GM10266 (cell line): ENCODE measurements around the gene LGALS3BP.
"Not testable (repeated sequence)": the region's sequence is repeated elsewhere in the genome, so short reads cannot be mapped to it uniquely, and the experiment has no call there.

Source experiments
- DNase-seq: peaks from one replicate; pipeline ENCODE4 v3.0.0; 2012; ENCODE audit errors: extremely low spot score
- TF ChIP-seq, protein P1 (sequence below): IDR thresholded peaks from 2 replicates; pipeline ENCODE4 v1.5.1; 2012; ENCODE audit warnings: mild to moderate bottlenecking, low read depth; ENCODE audit not compliant: control insufficient read depth, insufficient read depth; ENCODE audit errors: missing control alignments

The LGALS3BP gene

GRCh38 chr17:79023886-79024771 lies 44.4 kb upstream of the LGALS3BP start, which contains the start of gene C1QTNF1:
TSS of gene C1QTNF1 (plus strand) at chr17:79024169. CDS start at chr17:79043969, 19,800 bp downstream.
- DNase-seq: peak; percentile 61
- TF ChIP-seq, protein P1, sequence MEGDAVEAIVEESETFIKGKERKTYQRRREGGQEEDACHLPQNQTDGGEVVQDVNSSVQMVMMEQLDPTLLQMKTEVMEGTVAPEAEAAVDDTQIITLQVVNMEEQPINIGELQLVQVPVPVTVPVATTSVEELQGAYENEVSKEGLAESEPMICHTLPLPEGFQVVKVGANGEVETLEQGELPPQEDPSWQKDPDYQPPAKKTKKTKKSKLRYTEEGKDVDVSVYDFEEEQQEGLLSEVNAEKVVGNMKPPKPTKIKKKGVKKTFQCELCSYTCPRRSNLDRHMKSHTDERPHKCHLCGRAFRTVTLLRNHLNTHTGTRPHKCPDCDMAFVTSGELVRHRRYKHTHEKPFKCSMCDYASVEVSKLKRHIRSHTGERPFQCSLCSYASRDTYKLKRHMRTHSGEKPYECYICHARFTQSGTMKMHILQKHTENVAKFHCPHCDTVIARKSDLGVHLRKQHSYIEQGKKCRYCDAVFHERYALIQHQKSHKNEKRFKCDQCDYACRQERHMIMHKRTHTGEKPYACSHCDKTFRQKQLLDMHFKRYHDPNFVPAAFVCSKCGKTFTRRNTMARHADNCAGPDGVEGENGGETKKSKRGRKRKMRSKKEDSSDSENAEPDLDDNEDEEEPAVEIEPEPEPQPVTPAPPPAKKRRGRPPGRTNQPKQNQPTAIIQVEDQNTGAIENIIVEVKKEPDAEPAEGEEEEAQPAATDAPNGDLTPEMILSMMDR: no peak

DNA sequence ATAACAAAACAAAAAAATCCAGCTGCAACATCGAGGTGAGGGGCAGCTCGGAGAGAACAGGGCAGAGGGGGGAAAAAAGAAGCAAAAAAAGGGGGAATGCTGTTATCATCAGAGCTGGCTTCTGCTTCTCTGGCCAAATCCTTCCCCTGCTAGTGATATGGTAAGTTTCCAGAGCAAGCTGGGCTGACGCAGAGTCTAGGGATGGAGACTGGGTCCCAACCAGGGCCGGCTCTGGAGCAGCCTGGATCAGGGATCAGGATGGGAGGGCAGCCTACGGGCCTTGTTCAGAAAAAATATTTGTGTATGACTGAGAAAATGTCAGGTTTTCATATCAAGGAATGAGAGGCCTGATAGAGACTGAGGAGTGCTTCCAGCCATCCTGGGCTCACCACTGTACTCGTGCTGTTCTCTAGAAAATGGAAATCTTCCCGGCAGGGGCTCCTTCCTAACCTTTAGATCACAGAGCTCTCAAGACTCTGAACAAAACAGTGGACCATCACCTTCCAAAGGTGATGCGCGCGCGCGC lies 43.5 kb upstream of the LGALS3BP start:
- no peak for DNase-seq
- TF ChIP-seq, protein P1: no peak

- DNase-seq: no peak
- TF ChIP-seq, protein P1: no peak
These were observed 42.8 kb upstream of the LGALS3BP start for GRCh38 chr17:79022507-79022991.

- not testable (repeated sequence) for DNase-seq
These were observed 42.2 kb upstream of the LGALS3BP start for GRCh38 chr17:79021929-79022328.

- TF ChIP-seq, protein P1: no peak
- no peak for DNase-seq
These were observed 41.0 kb upstream of the LGALS3BP start for GRCh38 chr17:79020631-79021301.

GRCh38 chr17:79019632-79020584 lies 40.2 kb upstream of the LGALS3BP start:
- TF ChIP-seq, protein P1: peak; percentile 53
- DNase-seq: no peak

GRCh38 chr17:79019261-79019631 lies 39.5 kb upstream of the LGALS3BP start:
- DNase-seq: no peak
- TF ChIP-seq, protein P1: no peak
